ENCODE results near the gene DNAAF2.
"Not testable (repeated sequence)": the region's sequence is repeated elsewhere in the genome, so short reads cannot be mapped to it uniquely, and the experiment has no call there.

The DNAAF2 gene

GRCh38 chr14:49634547-49635334 lies at the start of gene DNAAF2:
Gene DNAAF2 (minus strand): TSS chr14:49635244. CDS start chr14:49635149, 95 bp downstream.
- in situ Hi-C loops (cut with MboI; ENCODE audit: low sequenced_read_pairs): no loop called here

- in situ Hi-C loops (cut with MboI; ENCODE audit: low sequenced_read_pairs): no loop called here
Measured at GRCh38 chr14:49679271-49679670, 44.2 kb upstream of the DNAAF2 start.

GRCh38 chr14:49677643-49678042 lies 42.6 kb upstream of the DNAAF2 start:
- in situ Hi-C loops (cut with MboI; ENCODE audit: low sequenced_read_pairs): no loop called here

GRCh38 chr14:49673586-49673985 lies 38.5 kb upstream of the DNAAF2 start:
- in situ Hi-C loops (cut with MboI; ENCODE audit: low sequenced_read_pairs): no loop called here

GRCh38 chr14:49670475-49670874 lies 35.4 kb upstream of the DNAAF2 start:
- in situ Hi-C loops (cut with MboI; ENCODE audit: low sequenced_read_pairs): no loop called here

- in situ Hi-C loops (cut with MboI; ENCODE audit: low sequenced_read_pairs): no loop called here
Measured at GRCh38 chr14:49659526-49660455, 24.7 kb upstream of the DNAAF2 start.

- in situ Hi-C loops (cut with MboI; ENCODE audit: low sequenced_read_pairs): not testable (repeated sequence)
Measured at GRCh38 chr14:49657500-49657899, 22.5 kb upstream of the DNAAF2 start.

- in situ Hi-C loops (cut with MboI; ENCODE audit: low sequenced_read_pairs): no loop called here
Measured at GRCh38 chr14:49654511-49654910, 19.5 kb upstream of the DNAAF2 start.

- in situ Hi-C loops (cut with MboI; ENCODE audit: low sequenced_read_pairs): no loop called here
Measured at GRCh38 chr14:49653508-49653907, 18.5 kb upstream of the DNAAF2 start.

GRCh38 chr14:49642163-49642562 lies 7.1 kb upstream of the DNAAF2 start:
- in situ Hi-C loops (cut with MboI; ENCODE audit: low sequenced_read_pairs): no loop called here

GRCh38 chr14:49641697-49642129 lies 6.7 kb upstream of the DNAAF2 start:
- in situ Hi-C loops (cut with MboI; ENCODE audit: low sequenced_read_pairs): no loop called here

- in situ Hi-C loops (cut with MboI; ENCODE audit: low sequenced_read_pairs): no loop called here
Measured at GRCh38 chr14:49640540-49641417, 5.7 kb upstream of the DNAAF2 start.

- in situ Hi-C loops (cut with MboI; ENCODE audit: low sequenced_read_pairs): no loop called here
Measured at GRCh38 chr14:49637534-49638078, 2.6 kb upstream of the DNAAF2 start.

- in situ Hi-C loops (cut with MboI; ENCODE audit: low sequenced_read_pairs): no loop called here
Measured at GRCh38 chr14:49636866-49637265, 1.8 kb upstream of the DNAAF2 start.

GRCh38 chr14:49633640-49634546 lies 1.2 kb downstream of the DNAAF2 start:
- in situ Hi-C loops (cut with MboI; ENCODE audit: low sequenced_read_pairs): no loop called here

GRCh38 chr14:49623941-49624839 lies 10.9 kb downstream of the DNAAF2 start:
- in situ Hi-C loops (cut with MboI; ENCODE audit: low sequenced_read_pairs): no loop called here

GRCh38 chr14:49623387-49623786 lies 11.7 kb downstream of the DNAAF2 start:
- in situ Hi-C loops (cut with MboI; ENCODE audit: low sequenced_read_pairs): no loop called here

GRCh38 chr14:49622022-49622607 lies 12.9 kb downstream of the DNAAF2 start:
- in situ Hi-C loops (cut with MboI; ENCODE audit: low sequenced_read_pairs): no loop called here

All from HL-60/S4 treated with phorbol 12-myristate 13-acetate at 8.2 ng/mL for 4 days and 3 days (cell line).